ENCODE results near the gene SUN2.

DNA sequence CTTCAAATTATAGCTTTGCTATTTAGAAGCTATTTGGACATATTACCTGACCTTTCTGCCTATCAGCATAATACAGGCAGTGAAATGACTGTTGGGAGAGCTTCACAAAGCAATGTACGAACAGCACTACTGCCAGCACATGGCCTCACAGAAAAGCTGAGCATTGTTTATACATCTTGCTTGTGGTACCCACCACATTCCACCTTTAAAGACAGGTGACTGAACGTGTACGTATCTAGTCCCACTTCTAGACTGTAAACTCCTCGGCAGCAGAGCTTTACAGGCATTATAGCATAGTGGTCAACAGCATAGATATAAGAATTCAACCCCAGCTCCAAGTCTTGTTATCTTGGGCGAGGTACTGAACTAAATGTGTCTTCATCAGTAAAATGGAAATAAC lies 56.7 kb downstream of the SUN2 start:
- TF ChIP-seq POLR2AphosphoS5 (IDR thresholded peaks at IDR 0.05) (no peak), CTCF (IDR thresholded peaks at IDR 0.05) (no peak), POLR2A (IDR thresholded peaks at IDR 0.05) (no peak)
